Esophagus muscularis mucosa (tissue), 4 donors: ENCODE data around the gene RASGRF1.

Source experiments
- CTCF ChIP-seq, 3 experiments: fragments of 200-600 bp in 2 of 3; fragments of 450-650 bp in 1 of 3; sonication (generic) in 2 of 3; IDR thresholded peaks; one replicate each; pipeline ENCODE4 v1.5.1; 2017 to 2019; ENCODE audit warnings: antibody characterized with exemption in 3 of 3, mild to moderate bottlenecking in 2 of 3, moderate library complexity in 1 of 3
- EP300 ChIP-seq: sonication (generic); formaldehyde crosslinking; IDR thresholded peaks from one replicate; pipeline ENCODE4 v1.6.1; 2017; ENCODE audit warnings: antibody characterized with exemption
- POLR2A ChIP-seq: fragments of 450-650 bp; IDR thresholded peaks from one replicate; pipeline ENCODE4 v1.6.1; 2017; ENCODE audit warnings: antibody characterized with exemption, moderate library complexity, mild to moderate bottlenecking, low read depth
- POLR2AphosphoS5 ChIP-seq, 2 donors: sonication (generic); formaldehyde crosslinking; IDR thresholded peaks; one replicate each; pipeline ENCODE4 v1.6.1; 2017; ENCODE audit warnings: antibody characterized with exemption in 2 of 2

DNA sequence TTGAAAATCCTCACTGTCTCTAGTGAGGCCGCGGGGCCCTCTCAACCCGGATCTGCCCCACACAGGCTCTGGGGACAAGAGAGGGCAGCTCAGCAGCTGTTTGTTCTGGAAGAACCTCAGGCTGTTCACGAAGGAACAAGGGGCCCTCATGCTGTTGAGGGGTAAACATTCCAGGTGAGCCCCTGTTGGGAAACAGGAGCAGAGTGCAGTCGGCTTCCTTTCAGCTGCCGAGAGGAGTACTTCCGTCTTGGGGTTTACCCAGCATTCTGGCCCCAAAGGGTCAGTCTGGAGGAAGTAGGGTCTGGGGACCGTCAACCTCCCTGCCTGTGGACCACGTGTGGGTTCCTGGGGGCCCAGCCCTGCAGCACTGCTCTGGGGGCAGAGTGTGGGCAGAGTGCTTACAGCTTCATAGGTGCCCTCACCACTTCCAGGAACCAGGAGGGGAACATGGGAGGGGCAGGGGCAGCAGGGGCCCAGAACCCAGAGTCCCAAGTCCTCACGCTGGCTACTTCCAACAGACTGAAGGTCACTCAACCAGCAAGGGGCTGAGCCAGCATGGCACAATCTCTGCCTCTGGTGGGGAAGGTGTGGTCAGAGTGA is 96.5 kb downstream of the RASGRF1 start:
- TF ChIP-seq CTCF (IDR thresholded peaks at IDR 0.05) (no peak), POLR2A (no peak), EP300 (no peak), POLR2AphosphoS5 (IDR thresholded peaks at IDR 0.05) (no peak)
